Lung microvascular endothelial cell (primary cell): ENCODE data around the gene EPHA8. TPM values are rescaled to one million over a fixed set of nuclear protein-coding genes. Genes with fewer than 3 reads are reported as not detected.

Source experiments
- DNase-seq, 2 donors: peaks; one replicate each; pipeline versions ENCODE4 v3.0.0 to v3.0.0-alpha.2; 2010; ENCODE audit warnings: low read depth in 2 of 2
- total RNA-seq: library from RNA; depleted of rRNA; stranded (reverse); fragments of >200 nt; gene quantifications from 2 replicates; pipeline ENCODE4 v1.2.1, GENCODE V29; 2014

Gene EPHA8
- total RNA-seq, 1 donor from 2014 or later: not detected

DNA sequence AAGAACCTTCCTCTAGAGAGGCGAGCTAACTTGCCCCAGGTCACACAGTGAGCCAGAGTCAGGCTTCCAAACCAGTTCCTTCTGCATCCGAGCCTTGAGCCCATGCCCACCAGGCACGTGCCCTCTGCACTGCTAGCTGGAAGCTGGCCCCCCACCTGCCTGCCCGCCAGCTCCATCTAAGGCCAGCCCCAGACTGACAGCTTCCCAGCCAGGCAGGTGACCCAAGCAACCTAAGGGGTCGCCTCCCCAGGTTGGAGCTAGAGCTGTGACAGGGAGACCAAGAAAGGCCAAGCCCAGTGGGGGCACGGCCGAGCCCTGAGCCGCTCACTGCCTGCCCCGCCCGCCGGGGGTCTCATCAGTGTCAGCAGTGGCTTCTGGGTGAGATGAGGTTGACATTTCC is 53.3 kb downstream of the EPHA8 start:
- no peak for DNase-seq

DNA sequence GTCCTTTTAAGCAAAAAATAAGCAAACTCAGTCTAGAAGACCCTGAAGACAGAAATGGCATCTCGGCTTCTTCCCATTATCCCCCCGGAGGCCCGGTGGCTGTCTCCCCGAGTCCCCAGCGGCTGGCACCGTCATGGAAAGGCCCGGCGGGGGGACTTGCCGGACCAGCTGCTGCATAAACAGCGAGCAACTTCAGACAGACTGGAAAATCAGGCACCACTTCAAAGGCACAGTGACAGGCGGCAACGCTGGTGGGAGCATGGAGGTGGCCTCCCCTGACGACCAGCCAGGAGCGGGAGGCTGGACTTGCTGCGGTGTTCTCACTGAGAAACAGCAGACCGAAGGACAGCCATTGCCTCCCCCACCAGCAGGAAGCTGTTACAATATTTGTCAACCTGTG is 54.8 kb downstream of the EPHA8 start:
- no peak for DNase-seq

- DNase-seq: no peak
Observed at GRCh38 chr1:22619252-22619651, 56.0 kb downstream of the EPHA8 start.

GRCh38 chr1:22619798-22620197 is 56.5 kb downstream of the EPHA8 start:
- DNase-seq: no peak

GRCh38 chr1:22621761-22622160 is 58.5 kb downstream of the EPHA8 start:
- DNase-seq: no peak

GRCh38 chr1:22625262-22625925 is 62.1 kb downstream of the EPHA8 start:
- peak; percentile 17 for DNase-seq

- no peak for DNase-seq
Observed at GRCh38 chr1:22626237-22627157, 63.2 kb downstream of the EPHA8 start.

GRCh38 chr1:22627331-22627730 is 64.0 kb downstream of the EPHA8 start:
- no peak for DNase-seq

DNA sequence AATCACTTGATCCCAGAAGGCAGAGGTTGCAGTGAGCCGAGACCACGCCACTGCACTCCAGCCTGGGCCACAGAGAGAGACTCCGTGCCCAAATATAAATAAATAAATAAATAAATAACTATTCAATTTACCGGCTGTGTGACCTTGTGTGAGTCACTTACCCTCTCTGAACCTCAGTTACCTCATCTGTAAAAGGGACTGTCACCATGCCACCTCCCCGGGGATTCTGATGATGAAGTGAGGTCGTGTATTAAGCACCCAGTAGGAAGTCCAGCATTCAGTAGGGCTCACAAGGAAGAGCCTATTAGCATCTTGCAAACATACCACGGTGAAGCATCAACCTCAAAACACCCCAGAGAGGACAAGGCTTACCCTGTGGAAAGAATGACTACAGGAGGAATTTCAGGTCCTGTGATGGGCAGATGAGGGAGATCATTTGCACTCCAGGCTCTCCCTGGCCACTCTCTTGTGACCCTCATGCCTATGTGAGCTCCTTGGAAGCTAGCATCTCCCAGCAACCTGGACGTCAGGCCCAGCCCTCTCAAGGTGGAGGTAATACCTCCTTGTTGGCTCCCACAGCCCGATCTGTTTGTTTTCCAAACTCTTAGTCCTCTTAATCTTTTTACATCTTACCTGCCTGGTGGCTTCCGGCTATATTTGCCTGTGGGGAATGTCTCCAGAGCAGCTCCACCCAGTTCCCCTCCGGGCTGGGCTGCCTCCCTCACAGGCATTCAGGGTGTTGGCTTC is 65.6 kb downstream of the EPHA8 start:
- DNase-seq: no peak

DNA sequence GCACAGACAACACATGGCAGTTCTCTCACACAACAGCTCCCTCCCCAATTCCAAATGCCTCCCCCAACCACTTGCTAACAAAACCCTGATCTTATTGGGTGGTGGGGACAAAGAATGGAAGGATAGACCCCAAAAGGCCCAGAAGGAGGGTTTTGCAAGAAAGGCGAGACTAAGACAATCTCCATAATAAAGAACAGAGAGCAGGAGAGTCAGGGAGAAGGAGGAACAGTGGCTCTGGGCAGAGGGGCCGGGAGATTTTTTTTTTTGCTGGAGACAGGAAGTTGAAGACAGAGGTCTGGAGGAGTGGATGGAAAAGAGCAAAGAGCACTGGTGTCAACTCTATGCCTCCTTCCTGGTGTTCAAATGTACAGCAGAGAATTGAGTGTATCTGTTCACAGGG is 66.6 kb downstream of the EPHA8 start:
- no peak for DNase-seq

GRCh38 chr1:22633697-22634463 is 70.6 kb downstream of the EPHA8 start:
- DNase-seq: no peak

DNA sequence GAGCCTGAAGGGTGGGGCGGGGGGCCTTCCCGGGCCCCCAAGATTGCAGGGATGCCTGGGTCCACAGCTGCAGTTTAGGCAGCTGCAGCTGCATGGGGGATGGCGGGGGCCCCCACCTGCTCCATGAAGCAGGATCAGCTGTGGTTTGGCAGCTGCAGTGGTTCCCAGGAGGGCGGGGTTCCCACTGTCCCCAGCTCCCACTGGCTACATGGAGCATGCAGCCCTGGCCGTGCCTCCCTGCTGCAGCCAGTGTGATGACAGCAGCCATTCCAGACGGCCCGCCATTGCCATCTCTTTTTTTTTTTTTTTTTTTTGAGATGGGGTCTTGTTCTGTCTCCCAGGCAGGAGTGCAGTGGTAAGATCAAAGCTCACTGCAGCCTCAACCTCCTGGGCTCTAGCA is 72.1 kb downstream of the EPHA8 start:
- no peak for DNase-seq

- DNase-seq: no peak
Observed at GRCh38 chr1:22636353-22636752, 73.1 kb downstream of the EPHA8 start, which contains the start of gene C1QA. Gene C1QA, plus strand, starts transcription at chr1:22636628. Its CDS starts 989 bp downstream, at chr1:22637617.

GRCh38 chr1:22636927-22637326 is 73.6 kb downstream of the EPHA8 start:
- DNase-seq: no peak

GRCh38 chr1:22637907-22638445 is 74.7 kb downstream of the EPHA8 start:
- no peak for DNase-seq

DNA sequence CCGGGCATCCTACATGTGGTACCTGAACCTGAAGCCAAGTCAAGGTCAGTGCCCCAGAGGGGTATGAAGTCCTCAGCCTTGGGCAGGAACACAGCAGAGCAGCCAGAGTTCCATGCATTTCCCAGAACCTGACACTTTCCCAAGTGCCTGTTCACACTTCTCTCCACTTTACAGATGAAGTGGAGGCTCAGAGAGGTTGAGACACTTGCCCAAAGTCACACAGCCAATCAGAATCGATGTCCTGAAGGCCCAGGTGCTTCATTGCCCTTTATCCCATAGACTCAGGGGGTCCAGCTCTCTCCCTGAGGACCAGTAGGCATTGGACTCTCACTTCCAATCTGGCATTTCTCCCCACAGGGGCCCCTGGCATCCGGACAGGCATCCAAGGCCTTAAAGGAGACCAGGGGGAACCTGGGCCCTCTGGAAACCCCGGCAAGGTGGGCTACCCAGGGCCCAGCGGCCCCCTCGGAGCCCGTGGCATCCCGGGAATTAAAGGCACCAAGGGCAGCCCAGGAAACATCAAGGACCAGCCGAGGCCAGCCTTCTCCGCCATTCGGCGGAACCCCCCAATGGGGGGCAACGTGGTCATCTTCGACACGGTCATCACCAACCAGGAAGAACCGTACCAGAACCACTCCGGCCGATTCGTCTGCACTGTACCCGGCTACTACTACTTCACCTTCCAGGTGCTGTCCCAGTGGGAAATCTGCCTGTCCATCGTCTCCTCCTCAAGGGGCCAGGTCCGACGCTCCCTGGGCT is 75.4 kb downstream of the EPHA8 start:
- no peak for DNase-seq

GRCh38 chr1:22639286-22639685 is 76.0 kb downstream of the EPHA8 start:
- DNase-seq: peak in 1 of 2 donors; percentile 32

- no peak for DNase-seq
Observed at GRCh38 chr1:22641247-22641646, 78.0 kb downstream of the EPHA8 start.

GRCh38 chr1:22641906-22642636 is 78.8 kb downstream of the EPHA8 start:
- DNase-seq: peak; percentile 44 to 69

- no peak for DNase-seq
Observed at GRCh38 chr1:22643381-22643780, 80.1 kb downstream of the EPHA8 start, which contains the start of gene C1QC. Gene C1QC, plus strand, starts transcription at chr1:22643633. Its CDS starts 391 bp downstream, at chr1:22644024.
